Measurements from ENCODE around the gene CYP4V2. TPM values are rescaled to one million over a fixed set of nuclear protein-coding genes. Genes with fewer than 3 reads are reported as not detected.

CYP4V2 gene
- total and polyA plus RNA-seq, 8 donors: 25.6 to 39.7 (median 34.1) TPM

- FAIRE-seq: no peak
- Histone ChIP-seq H3K4me3 (no peak overlapping the region), H3K27ac (no peak overlapping the region), H3K36me3 (no peaks in the 10 kb centered on the region), H3K4me1 (peaks cover 4 to 11% (median 7%) of the 10 kb centered on the region in 3 donors), H3K27me3 (no peaks in the 10 kb centered on the region), H3K9me3 (no peaks in the 10 kb centered on the region)
- no peak for DNase-seq
- no peak for TF ChIP-seq CTCF (IDR thresholded peaks at IDR 0.05)
- intact Hi-C loops (cut with DNase I): no loop called here
- no peak for ATAC-seq
Measured at GRCh38 chr4:186225848-186226247, 34.5 kb downstream of the CYP4V2 start.

GRCh38 chr4:186226521-186227189 lies 35.3 kb downstream of the CYP4V2 start:
- no peak for FAIRE-seq

DNA sequence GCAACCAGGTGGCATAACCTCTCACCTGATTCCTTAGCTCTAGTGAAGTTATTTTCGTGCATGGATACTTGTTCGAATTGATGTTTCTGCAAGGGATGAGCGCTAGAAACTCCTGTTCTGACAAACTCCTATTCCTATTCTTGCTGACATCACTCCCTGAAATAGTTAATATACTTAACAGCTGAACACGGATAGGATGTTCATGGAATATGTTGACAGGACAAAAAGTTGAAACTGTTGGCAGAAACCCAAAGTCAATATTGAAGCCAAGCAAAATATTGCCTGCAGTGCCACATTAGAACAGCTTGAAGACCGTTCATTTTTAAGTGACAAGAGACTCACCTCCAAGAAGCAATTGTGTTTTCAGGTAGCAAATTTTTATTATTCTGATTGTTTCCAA lies 35.9 kb downstream of the CYP4V2 start, which contains the start of gene KLKB1:
KLKB1 (plus strand) TSS at position 287 of the 400 bp plus-strand sequence. CDS start 689 bp downstream, outside the sequence.
- 45 to 54% methylated on average over 5 of the region's 5 CpGs for WGBS, 2 donors
- Histone ChIP-seq H3K9me3 (no peaks in the 10 kb centered on the region), H3K27me3 (no peaks in the 10 kb centered on the region), H3K27ac (peak within 1 kb of the TSS in 3 of 4 donors; percentile 13 to 46 (median 24)), H3K4me3 (peak within 1 kb of the TSS in 2 of 4 donors; percentile 6 to 28), H3K4me1 (peaks cover 4 to 11% (median 7%) of the 10 kb centered on the region in 3 donors), H3K36me3 (no peaks in the 10 kb centered on the region)
- DNase-seq: no peak
- peak; percentile 48 to 90 (median 70) for ATAC-seq
- TF ChIP-seq CTCF (IDR thresholded peaks at IDR 0.05): no peak
- intact Hi-C loops (cut with DNase I): no loop called here
- FAIRE-seq: no peak

More at GRCh38 chr4:186226521-186227189, 35.3 kb downstream of the CYP4V2 start:
- peaks cover 4 to 11% (median 7%) of the 10 kb centered on the region in 3 donors for H3K4me1 ChIP-seq
- no peak overlapping the region for H3K4me3 ChIP-seq
- H3K9me3 ChIP-seq: no peaks in the 10 kb centered on the region
- no peak overlapping the region for H3K27ac ChIP-seq
- no peak for TF ChIP-seq CTCF (IDR thresholded peaks at IDR 0.05)
- DNase-seq (peak in 1 of 6 donors; percentile 35), ATAC-seq (peak in 1 of 4 donors; percentile 12)
- no peaks in the 10 kb centered on the region for H3K27me3 ChIP-seq
- intact Hi-C loops (cut with DNase I): no loop called here
- 93 to 98% methylated on average over 3 of the region's 3 CpGs for WGBS, 2 donors
- H3K36me3 ChIP-seq: no peaks in the 10 kb centered on the region

- 26% methylated on average over 2 of the region's 2 CpGs for WGBS, 2 donors
Measured at GRCh38 chr4:186227744-186228513, 36.6 kb downstream of the CYP4V2 start.

More at GRCh38 chr4:186227744-186228513, 36.6 kb downstream of the CYP4V2 start:
- FAIRE-seq (no peak), ATAC-seq (peak in 3 of 4 donors; percentile 39 to 76 (median 62)), DNase-seq (no peak)
- H3K27ac ChIP-seq: peak overlapping the region in 3 of 4 donors; percentile 13 to 46 (median 24)
- intact Hi-C loops (cut with DNase I): no loop called here
- H3K36me3 ChIP-seq: no peaks in the 10 kb centered on the region
- H3K4me1 ChIP-seq: peaks cover 4 to 11% (median 7%) of the 10 kb centered on the region in 3 donors
- TF ChIP-seq CTCF (IDR thresholded peaks at IDR 0.05): no peak
- no peaks in the 10 kb centered on the region for H3K9me3 ChIP-seq
- no peaks in the 10 kb centered on the region for H3K27me3 ChIP-seq
- peak overlapping the region in 2 of 4 donors; percentile 6 to 28 for H3K4me3 ChIP-seq
